Fibroblast of pulmonary artery (primary cell): ENCODE results near the gene ZNF438.

Experiments
- DNase-seq: peaks from one replicate; pipeline ENCODE4 v3.0.0-alpha.2; 2010; ENCODE audit warnings: low read depth
- H3K4me3 ChIP-seq: replicated peaks from 2 replicates; pipeline ENCODE4 v1.5.1; 2011; ENCODE audit warnings: low read depth, mild to moderate bottlenecking, control low read depth, low read length, moderate library complexity
- CTCF ChIP-seq: IDR thresholded peaks from 2 replicates; pipeline ENCODE4 v1.5.1; 2011; ENCODE audit warnings: mild to moderate bottlenecking, control low read depth, low read length, inconsistent platforms; ENCODE audit errors: missing control alignments

Gene ZNF438

GRCh38 chr10:31014161-31014875 is 17.3 kb downstream of the ZNF438 start:
- no peak for TF ChIP-seq CTCF
- DNase-seq, result no peak

GRCh38 chr10:31013331-31013730 is 18.3 kb downstream of the ZNF438 start:
- DNase-seq, result no peak
- H3K4me3 ChIP-seq, result no peak overlapping the region
- no peak for TF ChIP-seq CTCF

More at GRCh38 chr10:31014161-31014875, 17.3 kb downstream of the ZNF438 start:
- H3K4me3 ChIP-seq, result no peak overlapping the region

- H3K4me3 ChIP-seq, result no peak overlapping the region
- no peak for TF ChIP-seq CTCF
- no peak for DNase-seq
These were observed 20.0 kb downstream of the ZNF438 start for GRCh38 chr10:31011665-31012022.

- no peak for TF ChIP-seq CTCF
- H3K4me3 ChIP-seq, result no peak overlapping the region
- peak; percentile 72 for DNase-seq
These were observed 20.5 kb downstream of the ZNF438 start for GRCh38 chr10:31011017-31011664.

GRCh38 chr10:31010062-31010461 is 21.6 kb downstream of the ZNF438 start:
- DNase-seq, result no peak
- H3K4me3 ChIP-seq, result no peak overlapping the region
- TF ChIP-seq CTCF, result no peak

GRCh38 chr10:31005895-31006294 is 25.8 kb downstream of the ZNF438 start:
- TF ChIP-seq CTCF, result no peak
- H3K4me3 ChIP-seq, result no peak overlapping the region
- no peak for DNase-seq
